Right kidney (tissue), 1 donor: Measurements from ENCODE around the gene NECAB2.

Experiments
- DNase-seq: peaks from one replicate; pipeline ENCODE4 v3.0.0-alpha.2; 2016

Gene NECAB2

DNA sequence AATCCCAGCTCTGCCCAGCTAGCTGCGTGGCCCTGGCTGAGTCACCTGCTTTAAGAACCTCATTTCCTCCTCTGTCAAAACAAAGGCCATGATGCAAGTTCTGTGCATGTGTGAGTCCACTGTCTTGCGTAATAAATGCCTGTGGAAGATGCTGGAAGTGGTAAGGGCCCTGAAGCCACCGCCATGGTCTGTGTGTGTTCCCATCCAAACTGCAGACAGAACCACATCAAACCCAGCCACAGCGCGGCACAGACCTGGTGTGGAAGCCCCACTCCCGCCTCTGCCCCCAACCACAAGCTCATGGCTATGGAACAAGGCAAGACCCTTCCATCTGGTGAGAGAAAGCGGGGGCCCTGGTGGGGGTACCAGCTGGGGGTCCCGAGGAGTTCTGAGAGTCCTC is 26.0 kb downstream of the NECAB2 start:
- no peak for DNase-seq

- DNase-seq = no peak
Observed at GRCh38 chr16:83994703-83995102, 26.7 kb downstream of the NECAB2 start.

DNA sequence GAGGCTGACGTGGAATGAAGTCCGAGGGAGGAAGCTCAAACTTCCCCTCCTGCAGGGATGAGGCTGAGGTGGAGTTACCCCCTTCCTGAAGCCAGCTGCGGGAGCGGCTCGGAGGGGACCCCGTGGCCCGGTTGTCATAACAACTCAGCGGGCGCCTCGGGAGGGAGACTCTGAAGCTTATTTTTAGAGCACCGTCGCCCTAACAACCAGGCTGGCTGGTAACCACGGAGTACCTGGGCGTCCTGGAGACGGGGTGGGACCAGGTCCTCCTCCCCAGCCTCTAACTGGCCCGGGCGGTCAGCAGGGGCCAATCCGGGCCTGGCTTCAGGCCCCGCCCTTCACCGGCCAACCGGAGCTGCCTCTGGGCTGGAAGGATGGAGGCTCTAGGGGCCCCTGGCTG is 27.7 kb downstream of the NECAB2 start:
- DNase-seq = peak; percentile 42

DNA sequence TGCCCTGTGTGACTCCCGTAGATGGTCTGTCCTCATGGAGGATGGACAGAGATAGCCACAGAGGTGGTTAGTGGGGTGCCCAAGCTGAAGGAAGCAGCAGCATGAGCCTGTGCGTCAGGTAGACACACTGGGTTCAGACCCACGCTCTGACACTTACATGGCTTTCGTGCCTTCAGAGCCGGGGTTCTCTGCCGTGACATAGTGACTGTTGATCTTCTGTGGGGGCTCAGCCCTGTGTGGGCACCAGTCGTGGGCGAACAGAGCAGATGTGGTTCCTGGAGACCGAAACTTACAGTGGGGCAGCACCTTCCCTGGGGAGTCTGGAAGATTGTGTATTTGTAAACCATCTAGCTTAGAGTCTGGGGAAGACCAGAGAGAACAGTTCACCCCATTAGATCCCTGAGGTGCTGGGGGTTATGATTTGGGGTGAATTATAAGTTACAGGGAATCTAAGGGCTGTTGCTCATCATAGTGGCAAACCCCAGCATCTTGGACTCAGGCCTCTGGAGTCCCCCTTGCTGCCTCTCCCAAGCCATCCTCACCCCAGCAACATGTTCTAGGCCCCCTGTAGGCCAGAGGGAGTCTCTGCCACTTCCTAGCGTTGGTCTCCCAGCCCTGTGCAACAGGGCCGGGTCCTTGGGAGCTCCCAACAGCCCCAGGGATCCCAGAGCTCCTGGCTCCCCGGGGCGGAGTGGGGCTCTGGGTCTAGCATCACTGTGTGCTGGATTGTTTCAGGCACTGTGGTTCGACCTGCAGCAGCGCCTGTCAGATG is 28.6 kb downstream of the NECAB2 start:
- no peak for DNase-seq

- DNase-seq = no peak
Observed at GRCh38 chr16:83998091-83998490, 30.0 kb downstream of the NECAB2 start.

- no peak for DNase-seq
Observed at GRCh38 chr16:84000989-84001642, 33.1 kb downstream of the NECAB2 start.

- DNase-seq = no peak
Observed at GRCh38 chr16:84001726-84002125, 33.7 kb downstream of the NECAB2 start.

DNA sequence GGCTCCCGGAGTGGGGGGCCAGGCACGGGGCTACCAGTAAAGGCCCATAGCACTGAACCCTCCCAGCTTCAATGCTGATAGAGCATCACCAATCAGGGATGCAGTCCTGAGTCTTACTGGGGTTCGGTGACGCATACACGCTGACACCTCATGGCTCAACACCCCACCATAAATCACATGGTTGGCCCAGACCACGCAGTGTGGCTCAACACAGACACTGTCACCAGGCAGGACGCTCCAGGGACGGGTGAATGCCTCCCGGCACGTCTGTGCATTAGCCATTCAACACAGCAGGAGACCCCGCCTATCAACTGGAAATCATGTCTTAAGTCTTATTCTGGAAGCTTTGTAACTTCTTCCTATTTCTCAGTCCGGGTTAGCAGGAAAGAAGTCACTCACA is 35.0 kb downstream of the NECAB2 start:
- no peak for DNase-seq

GRCh38 chr16:84004442-84004841 is 36.4 kb downstream of the NECAB2 start:
- no peak for DNase-seq

- DNase-seq = no peak
Observed at GRCh38 chr16:84005391-84005790, 37.3 kb downstream of the NECAB2 start.

DNA sequence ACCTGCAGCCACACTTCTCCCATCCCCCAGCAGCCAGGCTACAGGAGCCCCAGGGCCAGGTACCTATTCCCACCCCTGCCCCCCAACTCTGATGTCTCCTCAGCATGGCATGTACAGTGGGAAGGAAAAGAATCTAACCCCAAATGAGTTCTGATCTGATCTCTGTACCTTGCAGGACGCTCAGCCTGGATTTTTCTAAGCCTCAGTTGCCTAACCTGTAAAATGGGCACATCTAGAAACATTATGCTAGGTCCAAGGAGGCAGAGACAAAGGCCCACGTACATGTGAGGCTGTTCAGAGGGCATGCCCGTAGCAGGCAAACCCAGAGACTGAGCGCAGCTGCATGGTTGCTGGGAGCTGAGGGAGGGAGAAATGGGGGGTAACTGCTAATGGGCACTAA is 39.5 kb downstream of the NECAB2 start:
- DNase-seq = no peak

- DNase-seq = no peak
Observed at GRCh38 chr16:84007965-84008364, 39.9 kb downstream of the NECAB2 start.

- DNase-seq = no peak
Observed at GRCh38 chr16:84009282-84009681, 41.2 kb downstream of the NECAB2 start.

- DNase-seq = peak; percentile 51
Observed at GRCh38 chr16:84013787-84014569, 45.9 kb downstream of the NECAB2 start.

DNA sequence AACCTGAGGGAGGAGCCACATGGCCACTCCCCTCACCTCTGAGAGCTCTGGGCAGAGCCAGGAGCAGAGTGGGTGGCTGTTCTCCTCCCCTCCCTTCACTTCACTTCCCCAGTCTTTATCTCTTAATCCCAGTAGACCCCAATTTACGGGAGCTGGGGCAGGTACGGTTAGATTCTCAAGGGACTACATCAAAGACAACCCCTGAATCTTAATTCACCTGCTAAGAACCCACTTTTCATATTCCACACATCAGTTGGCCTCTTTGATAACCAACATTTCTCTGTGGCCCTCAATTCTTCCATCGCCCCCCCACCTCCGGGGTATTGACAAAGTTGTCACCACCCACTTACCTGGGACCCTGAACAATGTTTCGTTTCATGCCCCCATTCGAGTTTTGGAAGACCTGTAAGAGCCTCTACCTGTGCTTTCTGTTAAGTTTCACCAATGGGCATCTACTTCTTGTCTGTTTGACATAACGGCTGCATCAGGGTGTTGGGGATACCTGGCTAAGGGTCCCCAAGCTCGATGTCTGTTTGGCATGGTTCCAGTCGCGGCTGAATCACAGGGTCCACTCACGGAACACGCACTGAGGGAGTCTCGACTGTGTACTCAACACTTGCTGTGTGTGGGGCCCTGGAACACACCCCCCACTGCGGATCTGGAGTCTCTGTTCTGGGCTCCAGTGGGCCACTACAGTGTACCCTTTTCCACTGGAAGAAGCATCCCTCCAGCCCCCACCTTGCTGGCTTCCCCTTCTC is 46.7 kb downstream of the NECAB2 start:
- DNase-seq = no peak

GRCh38 chr16:84015399-84015798 is 47.4 kb downstream of the NECAB2 start:
- DNase-seq = no peak

DNA sequence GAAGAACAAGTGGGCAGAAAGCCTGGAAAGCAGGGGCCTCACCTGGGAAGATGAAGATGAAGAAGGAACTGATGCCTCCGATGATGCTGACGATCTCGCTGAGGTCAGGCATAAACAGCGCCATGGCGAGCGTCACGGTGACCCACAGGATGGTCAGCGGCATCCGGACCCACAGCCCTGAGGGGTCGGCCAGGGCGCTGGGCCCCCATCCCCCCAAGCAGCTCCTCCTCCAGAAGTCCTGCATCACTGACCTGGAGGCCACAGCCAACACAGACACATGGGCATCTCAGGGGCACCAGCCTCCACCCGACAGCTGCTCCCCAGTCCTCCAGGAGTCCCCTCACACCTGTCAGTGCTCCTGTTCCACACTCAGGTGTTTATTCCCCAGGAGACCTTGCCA is 48.4 kb downstream of the NECAB2 start:
- DNase-seq = no peak

DNA sequence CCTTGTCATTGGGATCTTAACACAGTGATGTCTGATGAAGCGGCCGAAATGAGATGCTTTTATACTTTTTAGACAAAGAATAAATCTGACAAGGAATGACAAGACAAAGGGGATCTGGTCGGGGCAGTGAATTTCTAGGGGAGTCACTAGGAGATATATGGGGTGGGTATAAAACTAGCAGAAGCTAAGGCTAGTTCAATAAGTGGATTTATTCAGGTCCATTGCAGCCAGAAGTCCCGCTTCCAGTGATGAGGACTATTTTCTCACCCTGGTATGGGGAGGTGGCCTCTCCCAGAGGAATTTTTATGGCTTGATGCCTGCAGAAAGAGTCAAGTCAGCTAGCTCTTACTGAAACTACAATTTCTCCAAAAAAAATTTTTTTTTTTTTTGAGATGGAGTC is 50.7 kb downstream of the NECAB2 start:
- DNase-seq = no peak

GRCh38 chr16:84020353-84020752 is 52.3 kb downstream of the NECAB2 start:
- DNase-seq = no peak

DNA sequence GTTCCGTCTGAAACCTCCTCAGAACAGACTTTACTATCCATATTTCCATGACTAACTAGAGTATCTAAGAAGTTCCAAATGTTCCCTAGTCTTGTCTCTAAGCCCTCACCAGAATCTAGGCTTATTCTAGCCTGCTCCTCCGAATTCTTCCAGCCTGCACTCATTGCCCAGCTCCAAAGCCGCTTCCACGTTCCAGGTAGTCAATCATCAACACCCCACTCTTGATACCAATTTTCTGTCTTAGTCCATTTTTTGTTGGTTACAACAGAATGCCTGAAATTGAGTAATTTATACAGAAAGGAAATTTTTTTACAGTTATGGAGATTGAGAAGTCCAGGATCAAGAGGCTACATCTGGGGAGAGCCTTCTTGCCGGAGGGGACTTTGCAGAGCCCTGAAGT is 53.4 kb downstream of the NECAB2 start:
- DNase-seq = no peak

DNA sequence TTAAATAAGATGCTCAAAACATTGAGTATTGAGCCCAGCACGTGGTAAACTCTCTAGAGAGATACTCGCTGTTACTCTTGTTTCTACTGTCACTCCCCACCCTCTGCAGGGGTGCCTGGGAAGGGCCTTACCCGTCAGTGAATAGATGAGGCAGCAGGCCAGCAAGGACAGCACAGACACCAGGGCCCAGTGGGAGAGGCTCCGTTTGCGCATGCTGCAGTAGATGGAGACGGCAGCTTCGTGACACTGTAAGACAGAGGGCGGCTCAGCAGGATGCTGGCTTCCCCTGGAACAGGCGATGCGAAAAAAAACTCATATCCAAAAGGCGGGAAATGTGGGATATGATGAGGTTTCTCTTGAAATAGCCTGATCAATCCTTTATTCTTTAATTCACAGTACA is 54.6 kb downstream of the NECAB2 start:
- no peak for DNase-seq

DNA sequence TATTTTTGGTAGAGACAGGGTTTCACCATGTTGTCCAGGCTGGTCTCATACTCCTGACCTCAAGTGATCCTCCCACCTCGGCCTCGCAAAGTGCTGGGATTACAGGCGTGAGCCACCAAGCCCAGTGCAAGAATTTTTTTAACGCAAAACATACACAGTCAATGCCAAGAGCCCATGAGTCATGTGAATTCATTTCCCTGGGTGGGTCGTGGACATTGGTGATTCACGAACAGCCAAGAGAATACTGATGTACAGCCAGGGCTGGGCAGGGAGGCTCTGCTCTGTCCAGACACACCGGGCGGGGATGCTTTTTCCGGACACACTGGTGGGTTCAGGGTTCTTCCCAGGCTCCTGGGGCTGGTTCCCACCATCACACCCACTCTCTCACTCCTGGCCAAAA is 56.8 kb downstream of the NECAB2 start:
- DNase-seq = no peak

GRCh38 chr16:84026606-84027005 is 58.6 kb downstream of the NECAB2 start:
- no peak for DNase-seq
